GM12878 (cell line): Measurements from ENCODE around the gene TAF3.

ENCODE experiments used
- CTCF ChIP-seq, 3 experiments: IDR thresholded peaks in 2 of 3; conservative IDR thresholded peaks in 1 of 3; 2 replicates each; pipeline ENCODE4 v1.5.1; 2011; ENCODE audit warnings: low read depth in 3 of 3, low read length in 3 of 3, mild to moderate bottlenecking in 3 of 3, control low read depth in 2 of 3, moderate library complexity in 2 of 3, inconsistent platforms in 1 of 3, mixed read lengths in 1 of 3; ENCODE audit not compliant: control insufficient read depth in 2 of 3, insufficient read depth in 1 of 3; ENCODE audit errors: extremely low read depth in 1 of 3
- CUX1 ChIP-seq: IDR thresholded peaks from 2 replicates; pipeline ENCODE4 v1.6.1; 2012; ENCODE audit warnings: improper control_type of control experiment, low read depth, low read length; ENCODE audit not compliant: insufficient replicate concordance
- JUND ChIP-seq: IDR thresholded peaks from 2 replicates; pipeline ENCODE4 v1.6.1; 2012; ENCODE audit warnings: low read depth, mild to moderate bottlenecking, low read length, improper control_type of control experiment, moderate library complexity
- MTA2 ChIP-seq: fragments of 450-650 bp; IDR thresholded peaks from 2 replicates; pipeline ENCODE4 v1.6.1; 2016; ENCODE audit warnings: low read depth, mild to moderate bottlenecking, moderate library complexity
- RAD21 ChIP-seq: IDR thresholded peaks from 2 replicates; pipeline ENCODE4 v1.6.1; 2011; ENCODE audit warnings: mild to moderate bottlenecking, low read depth, low read length, moderate library complexity; ENCODE audit not compliant: insufficient read depth
- SPI1 ChIP-seq: IDR thresholded peaks from 2 replicates; pipeline ENCODE4 v1.6.1; 2011; ENCODE audit warnings: low read depth, mild to moderate bottlenecking, low read length, moderate library complexity, borderline replicate concordance; ENCODE audit not compliant: insufficient read depth

GRCh38 chr10:7957591-7957990 is 139.3 kb downstream of the TAF3 start:
- no peak for TF ChIP-seq RAD21
- no peak for TF ChIP-seq JUND
- no peak for TF ChIP-seq CTCF (IDR thresholded peaks at IDR 0.05 in 2 of 3, conservative IDR thresholded peaks at IDR 0.05 in 1 of 3; ENCODE audit: control insufficient read depth in 2 of 3, extremely low read depth in 1 of 3, insufficient read depth in 1 of 3, low read depth in 3 of 3, low read length in 3 of 3)
- no peak for TF ChIP-seq SPI1
- TF ChIP-seq CUX1 = no peak
- TF ChIP-seq MTA2 = no peak
